Germinal center (tissue), 1 donor: ENCODE data around the gene HOXB5.

Experiments
- DNase-seq: peaks from one replicate; pipeline ENCODE4 v3.0.0; 2012; ENCODE audit warnings: mixed read lengths, low spot score

Gene HOXB5

DNA sequence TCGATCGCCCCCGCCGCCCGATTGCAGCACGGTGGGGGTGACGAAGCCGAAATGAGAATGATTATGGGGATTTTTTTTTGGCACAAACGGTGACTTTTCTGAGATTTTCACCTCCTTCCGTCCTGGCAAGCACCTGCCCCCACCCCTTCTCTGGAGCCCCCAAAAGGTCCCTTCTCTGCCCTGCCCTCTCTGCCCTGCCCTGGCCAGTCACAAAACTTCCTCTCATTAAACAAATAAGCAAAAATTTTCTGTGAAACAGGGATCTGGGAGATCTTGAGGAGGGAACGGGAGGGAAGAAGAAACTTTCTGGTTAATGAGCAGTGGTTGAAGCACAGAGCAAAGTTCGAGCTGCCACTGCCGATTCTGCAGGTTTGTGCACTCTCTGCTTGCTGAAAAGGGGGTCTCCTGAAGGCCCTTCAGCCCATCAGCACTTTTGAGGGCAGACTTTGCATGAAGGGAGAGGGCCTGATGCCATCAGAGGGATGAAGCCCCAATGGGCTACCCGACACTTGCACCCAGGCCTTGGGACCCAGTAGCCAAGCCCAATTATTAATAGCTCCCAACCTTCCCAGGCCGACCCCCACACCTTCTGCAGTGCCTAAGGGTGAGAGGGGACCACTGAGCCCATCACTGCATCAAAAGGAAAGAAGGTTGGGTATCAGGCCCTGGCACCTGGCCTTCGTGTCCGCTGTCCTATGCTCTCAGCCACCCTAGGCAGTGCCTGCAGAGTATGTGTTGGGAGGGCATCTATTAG is 22.6 kb upstream of the HOXB5 start:
- DNase-seq = no peak

DNA sequence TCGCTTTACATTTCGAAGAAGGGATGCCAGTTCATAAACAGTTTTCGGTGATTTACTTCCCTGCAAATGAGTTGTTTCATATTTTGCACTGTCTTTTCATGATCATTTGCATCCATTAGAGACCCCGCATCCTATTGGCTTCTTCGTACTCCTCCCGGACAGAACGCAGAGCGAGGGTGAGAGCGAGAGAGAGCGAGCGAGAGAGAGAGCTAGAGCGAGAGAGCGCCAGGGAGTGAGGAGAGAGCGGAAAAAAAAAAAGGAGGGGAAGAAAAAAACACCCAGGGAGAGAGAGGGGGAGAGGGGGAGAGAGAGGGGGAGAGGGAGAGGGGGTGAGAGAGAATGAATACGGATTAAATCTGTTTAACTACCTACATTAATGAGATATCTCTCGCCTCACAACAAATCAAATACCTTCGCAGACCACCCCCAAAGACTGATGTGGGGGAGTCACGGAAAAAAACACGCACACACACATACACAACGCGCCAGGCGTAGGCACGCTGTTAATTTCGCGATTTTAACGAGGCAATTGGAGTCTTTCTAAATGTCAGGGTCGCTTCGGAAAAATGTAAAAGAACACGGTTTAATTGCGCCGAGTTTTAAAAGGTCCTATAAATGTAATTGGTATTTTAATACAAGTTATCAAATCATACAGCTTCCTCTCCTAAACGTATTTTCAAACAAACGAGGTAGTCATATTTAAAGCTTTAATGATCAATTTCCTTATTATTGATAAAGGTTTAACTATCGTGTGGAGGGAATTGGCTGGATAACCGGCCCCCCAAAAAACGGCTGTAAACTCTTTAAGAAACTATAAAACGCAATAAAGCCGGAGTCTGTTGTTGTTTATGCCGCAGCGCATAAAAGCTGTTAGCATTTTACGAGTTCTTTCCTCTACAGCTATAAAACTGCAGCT is 21.7 kb upstream of the HOXB5 start, which contains the start of gene HOXB8:
Gene HOXB8 (minus strand): TSS at position 246 of the 916 bp plus-strand sequence. CDS start 588 bp downstream, outside the sequence.
- no peak for DNase-seq

DNA sequence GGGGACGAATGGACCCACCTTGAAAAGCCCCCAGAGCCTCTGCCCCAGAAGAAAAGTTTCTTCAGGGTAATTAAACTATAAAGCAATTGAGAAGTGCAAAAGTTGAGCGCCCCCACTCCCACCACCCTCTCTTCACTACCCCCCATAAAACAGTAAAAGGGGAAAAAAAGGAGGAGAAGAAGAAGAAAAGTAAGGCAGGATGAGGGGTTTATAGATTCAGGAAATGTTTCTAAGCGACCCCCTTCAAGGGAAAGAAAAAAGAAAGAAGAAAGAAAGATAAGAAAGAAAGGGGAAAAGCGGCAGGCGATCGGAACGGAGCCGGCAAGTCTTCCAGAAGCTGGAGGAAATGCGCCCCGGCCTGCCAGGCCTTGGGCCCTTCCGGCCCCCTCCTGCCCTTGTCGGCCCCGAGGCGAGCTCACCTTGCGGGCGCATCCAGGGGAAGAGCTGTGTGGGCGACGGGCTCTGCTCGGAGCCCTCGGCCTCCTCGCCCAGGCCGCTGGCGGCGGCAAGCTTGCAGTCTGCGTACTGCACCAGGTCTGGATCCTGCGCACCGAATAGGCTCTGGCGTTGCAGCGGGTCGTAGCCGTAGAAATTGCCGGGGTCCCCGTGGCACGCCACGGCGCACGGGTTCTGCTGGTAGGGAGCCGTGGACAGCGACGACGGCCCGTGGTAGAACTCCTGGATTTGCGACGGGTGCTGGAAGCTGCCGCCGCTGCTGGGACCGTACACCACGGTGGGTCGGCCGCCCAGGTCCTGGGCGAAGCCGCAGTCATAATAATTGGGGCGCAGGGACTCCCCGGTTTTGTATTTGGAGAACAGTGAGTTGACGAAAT is 20.5 kb upstream of the HOXB5 start:
- DNase-seq = no peak

- peak; percentile 70 for DNase-seq
Observed at GRCh38 chr17:48612854-48613691, 19.5 kb upstream of the HOXB5 start.

- no peak for DNase-seq
Observed at GRCh38 chr17:48612456-48612853, 18.9 kb upstream of the HOXB5 start.

GRCh38 chr17:48611681-48612455 is 18.3 kb upstream of the HOXB5 start:
- DNase-seq = no peak

DNA sequence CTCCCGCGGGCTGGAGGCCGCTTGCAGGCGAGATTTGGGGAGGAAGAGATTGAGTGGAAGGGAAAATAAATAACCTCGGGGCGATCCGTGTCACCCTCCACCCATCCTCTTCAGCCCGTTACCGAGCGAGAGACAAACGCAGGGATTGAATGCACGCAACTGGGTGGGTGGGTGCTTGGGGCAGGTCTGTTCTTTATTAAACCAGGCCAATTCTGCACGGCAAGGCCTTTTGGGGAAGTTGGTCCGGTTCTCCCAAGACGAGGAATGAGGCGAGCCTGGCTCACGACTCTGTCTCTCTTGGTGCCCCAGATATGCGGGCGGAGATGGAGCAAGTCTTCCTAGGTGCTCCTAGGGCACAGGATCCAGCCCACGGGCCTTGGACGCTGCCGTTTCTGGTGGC is 17.6 kb upstream of the HOXB5 start:
- peak; percentile 48 for DNase-seq

DNA sequence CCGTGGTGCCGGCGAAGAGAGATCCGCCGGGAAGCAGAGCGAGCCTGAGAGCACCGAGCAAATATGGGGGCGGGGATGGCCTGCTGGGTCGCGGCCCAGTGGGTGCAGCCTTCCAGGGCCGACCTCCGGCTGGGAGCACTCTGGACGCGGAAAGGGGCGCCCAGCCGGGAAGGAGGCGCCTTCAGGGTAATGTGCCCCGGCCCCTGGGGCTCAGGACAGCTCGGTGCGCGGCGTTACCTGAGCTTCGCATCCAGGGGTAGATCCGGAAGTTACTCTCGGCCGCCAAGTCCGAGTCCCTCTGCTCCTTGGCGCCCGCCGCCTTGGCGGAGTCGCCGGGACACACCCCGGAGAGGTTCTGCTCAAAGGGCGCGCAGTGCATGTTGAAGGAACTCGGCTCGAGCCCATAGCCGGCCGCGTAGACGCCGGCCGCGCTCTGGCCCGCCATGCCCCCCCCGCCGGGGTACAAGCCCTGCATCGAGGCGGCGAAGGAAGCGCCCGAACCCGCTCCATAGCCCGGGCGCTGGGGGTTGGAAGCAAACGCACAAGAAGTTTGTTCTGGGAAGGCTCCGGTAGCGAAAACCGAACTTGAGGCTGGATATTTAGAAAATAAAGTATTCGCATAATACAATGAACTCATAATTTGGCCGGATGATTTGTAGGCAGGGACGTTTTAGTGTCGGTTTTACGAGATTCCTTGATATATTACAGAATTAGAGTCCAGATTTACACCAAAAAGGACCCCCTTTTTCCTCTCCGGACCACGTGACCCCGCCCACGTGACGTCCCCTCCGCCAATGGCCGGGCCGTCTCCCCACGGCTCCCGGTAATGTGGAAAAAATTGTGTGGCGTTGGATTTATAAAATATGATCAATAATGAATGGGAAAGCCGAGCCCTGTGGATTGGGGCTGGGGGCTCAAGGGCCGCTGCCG is 17.0 kb upstream of the HOXB5 start, which contains the start of gene HOXB7:
Gene HOXB7 (minus strand): TSS at position 736 of the 930 bp plus-strand sequence. CDS start 99 bp downstream, at position 637.
- DNase-seq = peak; percentile 85

GRCh38 chr17:48609759-48610281 is 16.2 kb upstream of the HOXB5 start:
- DNase-seq = no peak

GRCh38 chr17:48609033-48609432 is 15.5 kb upstream of the HOXB5 start:
- no peak for DNase-seq

DNA sequence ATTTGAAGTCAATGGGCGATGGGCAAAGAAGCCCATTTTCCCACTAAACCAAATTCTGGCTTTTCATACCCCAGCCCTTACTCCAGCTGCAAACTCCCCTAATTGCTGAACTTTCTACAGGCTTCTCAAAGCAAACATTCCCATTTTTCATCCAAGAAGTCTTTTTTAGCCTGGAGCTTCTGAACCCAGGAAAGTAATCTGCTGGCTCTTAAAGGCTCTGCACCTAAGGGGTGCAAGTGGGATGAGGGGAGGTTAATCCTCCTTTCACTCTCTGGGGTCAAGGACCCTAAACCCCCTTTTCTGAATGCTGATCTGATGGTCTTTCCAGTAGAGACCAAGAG is 14.9 kb upstream of the HOXB5 start:
- no peak for DNase-seq

GRCh38 chr17:48606892-48607614 is 13.5 kb upstream of the HOXB5 start:
- no peak for DNase-seq

DNA sequence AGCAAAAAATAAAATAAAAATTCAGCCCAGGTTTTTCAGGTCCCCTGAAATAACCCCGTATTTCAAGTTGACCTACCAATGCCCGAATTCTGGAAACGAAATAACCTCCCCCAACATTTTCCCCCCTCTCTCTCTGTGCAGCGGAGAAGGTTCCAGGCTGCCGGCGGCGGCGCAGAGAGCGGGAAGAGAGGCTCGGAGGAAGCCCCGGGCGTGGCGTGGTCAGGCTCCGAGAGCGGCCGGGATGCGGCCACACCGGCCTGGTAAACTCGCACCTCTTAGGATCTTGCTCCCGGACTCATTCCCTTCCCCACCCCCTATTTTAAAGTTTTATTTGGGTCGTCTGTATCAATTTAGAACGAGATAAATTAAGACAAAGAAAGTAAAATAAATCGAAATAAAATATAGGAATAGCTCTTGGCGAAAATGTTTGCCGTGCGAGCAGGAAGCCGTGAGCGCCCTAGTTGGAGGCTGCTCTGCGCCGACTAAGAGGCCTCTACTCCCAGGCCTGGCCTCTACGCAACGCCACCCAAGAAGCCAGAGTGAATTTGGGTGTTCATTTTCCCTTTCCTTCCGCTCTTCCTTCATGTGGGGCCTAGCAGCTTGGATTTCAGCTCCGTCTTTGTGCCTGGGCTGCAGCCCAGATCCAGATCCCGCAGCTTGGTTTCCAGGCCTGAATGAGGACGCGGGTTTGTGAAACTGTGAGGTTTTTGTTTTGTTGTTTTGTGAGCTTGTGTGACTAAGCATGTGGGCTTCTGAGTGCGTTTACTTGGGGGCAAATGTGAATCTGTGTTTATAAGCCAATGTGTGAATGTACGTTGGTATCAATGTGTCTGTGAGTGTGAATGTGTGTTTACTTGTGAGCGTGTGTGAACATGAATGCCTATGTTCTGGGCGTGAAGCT is 12.7 kb upstream of the HOXB5 start:
- DNase-seq = no peak

- no peak for DNase-seq
Observed at GRCh38 chr17:48605409-48605919, 11.9 kb upstream of the HOXB5 start.

DNA sequence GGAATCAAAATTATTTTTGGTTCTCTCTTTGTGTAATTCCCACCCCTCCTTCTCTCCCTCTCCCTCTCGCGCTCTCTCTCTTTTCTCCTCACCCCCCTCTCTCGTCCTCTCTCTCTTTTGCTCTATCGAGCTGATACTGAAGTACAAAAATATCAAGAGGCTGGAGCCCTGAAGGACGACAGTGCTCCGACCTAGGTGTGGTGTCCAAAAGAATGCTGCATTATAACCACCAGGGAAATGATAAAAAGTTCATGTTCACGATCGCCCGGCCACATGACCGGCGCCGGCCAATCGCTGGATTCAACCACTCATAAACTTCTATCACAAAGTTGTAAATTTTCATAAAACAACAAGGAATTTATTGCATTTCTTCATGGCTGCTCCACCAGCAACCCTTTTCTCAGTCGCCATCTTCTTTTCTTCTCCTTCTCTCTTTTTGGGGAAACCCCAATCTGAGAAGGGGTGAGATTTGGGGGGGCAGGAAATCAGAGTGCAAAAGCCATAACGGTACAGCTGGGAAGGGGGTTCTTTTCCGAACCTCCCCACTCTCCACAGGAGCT is 11.3 kb upstream of the HOXB5 start, which contains the start of gene HOXB6:
Gene HOXB6 (minus strand): TSS at position 217 of the 560 bp plus-strand sequence. CDS start 6,836 bp downstream, outside the sequence.
- DNase-seq = no peak

DNA sequence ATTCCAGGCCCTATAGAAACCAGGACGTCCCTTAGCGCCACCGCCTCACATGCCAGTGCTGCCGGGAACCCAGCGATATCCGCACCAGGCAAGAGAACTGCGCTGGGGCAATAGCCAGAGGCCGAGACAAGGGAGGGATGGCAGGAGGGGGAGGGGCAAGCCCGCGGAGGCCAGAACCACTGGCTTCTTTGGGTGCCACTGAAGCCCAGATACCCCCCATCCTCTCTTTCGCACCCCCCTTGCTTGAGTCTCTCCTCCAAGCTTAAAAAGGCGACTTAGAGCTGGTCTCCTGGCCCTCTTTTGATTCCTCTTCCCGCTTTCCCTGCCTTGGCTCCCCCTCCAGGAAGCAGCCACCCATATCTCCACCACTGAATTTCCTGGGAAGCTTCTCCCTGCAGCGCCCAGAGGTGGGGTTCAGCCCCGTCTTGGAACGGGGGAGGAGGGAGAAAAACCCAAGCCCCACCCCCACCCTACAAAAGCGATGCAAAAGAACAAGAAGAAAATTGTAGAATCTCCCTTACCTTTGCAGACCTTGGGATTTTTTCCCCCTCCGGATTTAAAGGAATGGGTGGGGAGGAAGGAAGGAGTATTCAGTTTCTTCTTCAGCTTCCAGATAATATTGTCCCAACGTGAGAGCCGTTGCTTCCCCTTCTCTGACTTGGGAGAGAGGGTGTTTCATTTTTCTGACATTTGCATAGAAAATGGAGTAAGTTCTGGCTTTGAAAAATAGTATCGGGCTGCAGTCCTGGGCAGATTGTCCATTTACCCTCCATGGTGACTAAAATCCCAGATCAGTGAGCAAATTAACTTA is 10.6 kb upstream of the HOXB5 start:
- no peak for DNase-seq
